IPS-NIHi7 (cell line): ENCODE data around the gene PML.
"Not testable (repeated sequence)": the region's sequence is repeated elsewhere in the genome, so short reads cannot be mapped to it uniquely, and the experiment has no call there.

ENCODE experiments used
- DNase-seq: peaks from one replicate; pipeline ENCODE4 v3.0.0; 2012; ENCODE audit warnings: mixed read lengths; ENCODE audit errors: extremely low spot score

PML gene

GRCh38 chr15:74038707-74039655, 44.5 kb downstream of the PML start:
- no peak for DNase-seq

- DNase-seq, result no peak
Observed at GRCh38 chr15:74039656-74040010, 45.1 kb downstream of the PML start.

- DNase-seq, result peak; percentile 56
Observed at GRCh38 chr15:74040109-74040850, 45.8 kb downstream of the PML start.

GRCh38 chr15:74041311-74041756, 46.8 kb downstream of the PML start:
- DNase-seq, result no peak

GRCh38 chr15:74041777-74042435, 47.4 kb downstream of the PML start:
- DNase-seq, result no peak

GRCh38 chr15:74042603-74043424, 48.3 kb downstream of the PML start:
- no peak for DNase-seq

GRCh38 chr15:74043425-74044266, 49.1 kb downstream of the PML start:
- DNase-seq, result no peak

GRCh38 chr15:74044267-74045110, 50.0 kb downstream of the PML start:
- DNase-seq, result no peak

- no peak for DNase-seq
Observed at GRCh38 chr15:74045184-74045583, 50.7 kb downstream of the PML start.

- DNase-seq, result no peak
Observed at GRCh38 chr15:74045636-74046274, 51.2 kb downstream of the PML start.

GRCh38 chr15:74046275-74046674, 51.8 kb downstream of the PML start:
- DNase-seq, result no peak

- DNase-seq, result no peak
Observed at GRCh38 chr15:74050127-74050526, 55.6 kb downstream of the PML start.

- DNase-seq, result no peak
Observed at GRCh38 chr15:74050556-74051234, 56.2 kb downstream of the PML start.

- DNase-seq, result not testable (repeated sequence)
Observed at GRCh38 chr15:74052271-74053260, 58.0 kb downstream of the PML start.

- no peak for DNase-seq
Observed at GRCh38 chr15:74053517-74053916, 59.0 kb downstream of the PML start.

- peak; percentile 88 for DNase-seq
Observed at GRCh38 chr15:74053941-74054529, 59.5 kb downstream of the PML start.

- DNase-seq, result no peak
Observed at GRCh38 chr15:74055804-74056203, 61.3 kb downstream of the PML start.
